Measurements from ENCODE around the gene AMBP. TPM values are rescaled to one million over a fixed set of nuclear protein-coding genes. Genes with fewer than 3 reads are reported as not detected.

Gene AMBP
- total RNA-seq, 1 donor from 2014 or later, result not detected

- intact Hi-C loops (cut with micrococcal nuclease), result no loop called here
Measured at GRCh38 chr9:114092336-114092735, 14.2 kb upstream of the AMBP start.

- intact Hi-C loops (cut with micrococcal nuclease), result no loop called here
Measured at GRCh38 chr9:114091711-114092110, 13.6 kb upstream of the AMBP start.

GRCh38 chr9:114090798-114091197, 12.7 kb upstream of the AMBP start:
- intact Hi-C loops (cut with micrococcal nuclease), result no loop called here

GRCh38 chr9:114089206-114089840, 11.2 kb upstream of the AMBP start:
- intact Hi-C loops (cut with micrococcal nuclease), result no loop called here

- intact Hi-C loops (cut with micrococcal nuclease), result no loop called here
Measured at GRCh38 chr9:114088571-114089170, 10.6 kb upstream of the AMBP start.

- intact Hi-C loops (cut with micrococcal nuclease), result no loop called here
Measured at GRCh38 chr9:114087721-114088120, 9.6 kb upstream of the AMBP start.

GRCh38 chr9:114086607-114087006, 8.5 kb upstream of the AMBP start:
- intact Hi-C loops (cut with micrococcal nuclease), result no loop called here

- intact Hi-C loops (cut with micrococcal nuclease), result no loop called here
Measured at GRCh38 chr9:114086009-114086408, 7.9 kb upstream of the AMBP start.

GRCh38 chr9:114085387-114085789, 7.3 kb upstream of the AMBP start:
- intact Hi-C loops (cut with micrococcal nuclease), result no loop called here

- intact Hi-C loops (cut with micrococcal nuclease), result loop anchor here (5.0 kb wide), 1 partner anchor 277 kb away; no protein-coding TSS in a partner anchor
Measured at GRCh38 chr9:114084282-114085073, 6.4 kb upstream of the AMBP start.

GRCh38 chr9:114083666-114084065, 5.6 kb upstream of the AMBP start:
- intact Hi-C loops (cut with micrococcal nuclease), result loop anchor here (5.0 kb wide), 1 partner anchor 276 kb away; no protein-coding TSS in a partner anchor

- intact Hi-C loops (cut with micrococcal nuclease), result loop anchor here (1.0 to 5.0 kb wide), 2 partner anchors 208 to 276 kb away; no protein-coding TSS in a partner anchor
Measured at GRCh38 chr9:114082763-114083412, 4.8 kb upstream of the AMBP start.

GRCh38 chr9:114082017-114082762, 4.1 kb upstream of the AMBP start:
- intact Hi-C loops (cut with micrococcal nuclease), result loop anchor here (1.0 to 5.0 kb wide), 2 partner anchors 209 to 275 kb away; no protein-coding TSS in a partner anchor

GRCh38 chr9:114081441-114082016, 3.4 kb upstream of the AMBP start:
- intact Hi-C loops (cut with micrococcal nuclease), result loop anchor here (1.0 to 5.0 kb wide), 2 partner anchors 210 to 274 kb away; no protein-coding TSS in a partner anchor

GRCh38 chr9:114080773-114081440, 2.8 kb upstream of the AMBP start:
- intact Hi-C loops (cut with micrococcal nuclease), result loop anchor here (5.0 kb wide), 1 partner anchor 274 kb away; no protein-coding TSS in a partner anchor

GRCh38 chr9:114080195-114080772, 2.2 kb upstream of the AMBP start:
- intact Hi-C loops (cut with micrococcal nuclease), result loop anchor here (5.0 kb wide), 1 partner anchor 273 kb away; no protein-coding TSS in a partner anchor

GRCh38 chr9:114078781-114079156, 669 bp upstream of the AMBP start:
- intact Hi-C loops (cut with micrococcal nuclease), result no loop called here

GRCh38 chr9:114077162-114077837, 800 bp downstream of the AMBP start:
- intact Hi-C loops (cut with micrococcal nuclease), result no loop called here
